Activated naive CD4-positive, alpha-beta T cell treated with anti-CD3 and anti-CD28 coated beads, Interleukin-2, amount 50 U/mL, for 24 hours (primary cell): ENCODE data around the gene RPL18A.

Experiments
- H3K27ac Mint-ChIP-seq: one replicate; pipeline ENCODE4 v1.8.0; 2021; ENCODE audit warnings: mild to moderate bottlenecking, mixed read lengths
- H3K27me3 Mint-ChIP-seq: one replicate; pipeline ENCODE4 v1.8.0; 2021; ENCODE audit warnings: mixed read lengths
- H3K36me3 Mint-ChIP-seq: one replicate; pipeline ENCODE4 v1.8.0; 2021; ENCODE audit warnings: mixed read lengths
- H3K4me1 Mint-ChIP-seq: one replicate; pipeline ENCODE4 v1.8.0; 2021; ENCODE audit warnings: mixed read lengths
- H3K4me3 Mint-ChIP-seq: one replicate; pipeline ENCODE4 v1.8.0; 2021; ENCODE audit warnings: mild to moderate bottlenecking, mixed read lengths
- H3K9me3 Mint-ChIP-seq: one replicate; pipeline ENCODE4 v1.8.0; 2021; ENCODE audit warnings: mixed read lengths

RPL18A gene

GRCh38 chr19:17855280-17856152 is 4.2 kb upstream of the RPL18A start:
- Mint-ChIP-seq H3K27me3 (no peaks in the 10 kb centered on the region), H3K9me3 (no peaks in the 10 kb centered on the region), H3K27ac (no peak overlapping the region), H3K36me3 (peaks cover 8% of the 10 kb centered on the region), H3K4me1 (peaks cover 23% of the 10 kb centered on the region), H3K4me3 (no peak overlapping the region)

GRCh38 chr19:17860331-17860992 is 752 bp downstream of the RPL18A start:
- Mint-ChIP-seq H3K27me3 (no peaks in the 10 kb centered on the region), H3K36me3 (peaks cover 28% of the 10 kb centered on the region), H3K4me1 (peaks cover 28% of the 10 kb centered on the region), H3K4me3 (peak overlapping the region; percentile 92), H3K27ac (peak overlapping the region; percentile 100), H3K9me3 (no peaks in the 10 kb centered on the region)

- Mint-ChIP-seq H3K27me3 (no peaks in the 10 kb centered on the region), H3K27ac (peak overlapping the region; percentile 100), H3K9me3 (no peaks in the 10 kb centered on the region), H3K36me3 (peaks cover 28% of the 10 kb centered on the region), H3K4me3 (peak overlapping the region; percentile 92), H3K4me1 (peaks cover 25% of the 10 kb centered on the region)
These were observed 1.3 kb downstream of the RPL18A start for GRCh38 chr19:17860993-17861360.

GRCh38 chr19:17861542-17862402 is 2.1 kb downstream of the RPL18A start:
- H3K27me3 Mint-ChIP-seq, result no peaks in the 10 kb centered on the region
- peak overlapping the region; percentile 92 for H3K4me3 Mint-ChIP-seq
- H3K4me1 Mint-ChIP-seq, result peaks cover 25% of the 10 kb centered on the region
- peaks cover 28% of the 10 kb centered on the region for H3K36me3 Mint-ChIP-seq
- H3K9me3 Mint-ChIP-seq, result no peaks in the 10 kb centered on the region
- H3K27ac Mint-ChIP-seq, result peak overlapping the region; percentile 100

GRCh38 chr19:17862711-17863519 is 3.2 kb downstream of the RPL18A start:
- Mint-ChIP-seq H3K4me1 (peaks cover 25% of the 10 kb centered on the region), H3K9me3 (no peaks in the 10 kb centered on the region), H3K36me3 (peaks cover 28% of the 10 kb centered on the region), H3K27me3 (no peaks in the 10 kb centered on the region), H3K4me3 (peak overlapping the region; percentile 92), H3K27ac (peak overlapping the region; percentile 87)

GRCh38 chr19:17863520-17864182 is 3.9 kb downstream of the RPL18A start:
- H3K4me3 Mint-ChIP-seq, result peak overlapping the region; percentile 67
- H3K36me3 Mint-ChIP-seq, result peaks cover 28% of the 10 kb centered on the region
- no peaks in the 10 kb centered on the region for H3K27me3 Mint-ChIP-seq
- H3K4me1 Mint-ChIP-seq, result peaks cover 25% of the 10 kb centered on the region
- no peaks in the 10 kb centered on the region for H3K9me3 Mint-ChIP-seq
- peak overlapping the region; percentile 81 for H3K27ac Mint-ChIP-seq

GRCh38 chr19:17865364-17866311 is 5.9 kb downstream of the RPL18A start:
- Mint-ChIP-seq H3K27ac (peak overlapping the region; percentile 66), H3K36me3 (peaks cover 19% of the 10 kb centered on the region), H3K4me3 (no peak overlapping the region), H3K9me3 (no peaks in the 10 kb centered on the region), H3K4me1 (peaks cover 20% of the 10 kb centered on the region), H3K27me3 (no peaks in the 10 kb centered on the region)

- peak overlapping the region; percentile 76 for H3K27ac Mint-ChIP-seq
- H3K4me3 Mint-ChIP-seq, result no peak overlapping the region
These were observed 6.7 kb downstream of the RPL18A start for GRCh38 chr19:17866312-17866963.

GRCh38 chr19:17866964-17867486 is 7.3 kb downstream of the RPL18A start:
- no peaks in the 10 kb centered on the region for H3K9me3 Mint-ChIP-seq
- no peaks in the 10 kb centered on the region for H3K27me3 Mint-ChIP-seq
- peaks cover 18% of the 10 kb centered on the region for H3K4me1 Mint-ChIP-seq
- H3K4me3 Mint-ChIP-seq, result no peak overlapping the region
- H3K27ac Mint-ChIP-seq, result peak overlapping the region; percentile 76
- H3K36me3 Mint-ChIP-seq, result peaks cover 8% of the 10 kb centered on the region

More at GRCh38 chr19:17866312-17866963, 6.7 kb downstream of the RPL18A start:
- Mint-ChIP-seq H3K36me3 (peaks cover 12% of the 10 kb centered on the region), H3K27me3 (no peaks in the 10 kb centered on the region), H3K9me3 (no peaks in the 10 kb centered on the region), H3K4me1 (peaks cover 18% of the 10 kb centered on the region)

- peak overlapping the region; percentile 2 for H3K27ac Mint-ChIP-seq
- H3K4me1 Mint-ChIP-seq, result peaks cover 11% of the 10 kb centered on the region
- no peaks in the 10 kb centered on the region for H3K27me3 Mint-ChIP-seq
- H3K9me3 Mint-ChIP-seq, result no peaks in the 10 kb centered on the region
- H3K36me3 Mint-ChIP-seq, result peaks cover 6% of the 10 kb centered on the region
- H3K4me3 Mint-ChIP-seq, result no peak overlapping the region
These were observed 9.0 kb downstream of the RPL18A start for GRCh38 chr19:17868669-17869068.

GRCh38 chr19:17869114-17869608 is 9.5 kb downstream of the RPL18A start:
- H3K4me3 Mint-ChIP-seq, result no peak overlapping the region
- H3K4me1 Mint-ChIP-seq, result peaks cover 9% of the 10 kb centered on the region
- H3K27ac Mint-ChIP-seq, result no peak overlapping the region

GRCh38 chr19:17871032-17871877 is 11.5 kb downstream of the RPL18A start:
- Mint-ChIP-seq H3K4me3 (peak overlapping the region; percentile 84), H3K27ac (no peak overlapping the region), H3K9me3 (no peaks in the 10 kb centered on the region), H3K4me1 (peaks cover 13% of the 10 kb centered on the region), H3K36me3 (peaks cover 1% of the 10 kb centered on the region), H3K27me3 (no peaks in the 10 kb centered on the region)

More at GRCh38 chr19:17869114-17869608, 9.5 kb downstream of the RPL18A start:
- Mint-ChIP-seq H3K9me3 (no peaks in the 10 kb centered on the region), H3K27me3 (no peaks in the 10 kb centered on the region), H3K36me3 (peaks cover 1% of the 10 kb centered on the region)
